Keratinocyte (primary cell): Measurements from ENCODE around the gene FCHO2. TPM values are rescaled to one million over a fixed set of nuclear protein-coding genes. Genes with fewer than 3 reads are reported as not detected.
"Not testable (repeated sequence)": the region's sequence is repeated elsewhere in the genome, so short reads cannot be mapped to it uniquely, and the experiment has no call there.

Source experiments
- DNase-seq: peaks from one replicate; pipeline ENCODE4 v3.0.0-alpha.2; 2011; ENCODE audit warnings: low read depth, missing footprints, low spot score
- FAIRE-seq: peaks from 2 replicates; lab custom pipeline; 2011; peaks lifted over from hg19 to GRCh38; lab: Jason Lieb, UNC
- H2AFZ ChIP-seq: 2 replicates; pipeline ENCODE4 v1.6.0; 2012; ENCODE audit warnings: low read length, control low read depth, inconsistent platforms; ENCODE audit not compliant: control insufficient read depth
- H3K27ac ChIP-seq: 2 replicates; pipeline ENCODE4 v1.5.1; 2011; ENCODE audit warnings: low read length; ENCODE audit not compliant: control insufficient read depth, insufficient read depth
- H3K27me3 ChIP-seq: 3 replicates; pipeline ENCODE4 v1.6.0; 2011; ENCODE audit warnings: low read length; ENCODE audit not compliant: control insufficient read depth, insufficient read depth; ENCODE audit errors: extremely low read depth
- H3K36me3 ChIP-seq, 2 experiments: 2 replicates in 1 of 2; 3 replicates in 1 of 2; pipeline ENCODE4 v1.5.1; 2011; ENCODE audit warnings: low read length in 2 of 2, mild to moderate bottlenecking in 1 of 2; ENCODE audit not compliant: control insufficient read depth in 2 of 2, insufficient read depth in 2 of 2; ENCODE audit errors: extremely low read depth in 1 of 2
- H3K4me1 ChIP-seq: 3 replicates; pipeline ENCODE4 v1.5.1; 2011; ENCODE audit warnings: low read length; ENCODE audit not compliant: control insufficient read depth, insufficient read depth; ENCODE audit errors: extremely low read depth
- H3K4me2 ChIP-seq: 3 replicates; pipeline ENCODE4 v1.6.0; 2011; ENCODE audit warnings: low read depth, low read length; ENCODE audit not compliant: control insufficient read depth, insufficient read depth; ENCODE audit errors: extremely low read depth
- H3K4me3 ChIP-seq, 3 experiments: fragments of 200-600 bp in 1 of 3; sonication (generic) in 1 of 3; 2 replicates in 2 of 3; 3 replicates in 1 of 3; pipeline ENCODE4 v1.5.1; 2011 to 2016; ENCODE audit warnings: low read length in 3 of 3, mild to moderate bottlenecking in 3 of 3, control low read depth in 2 of 3, inconsistent platforms in 1 of 3, low read depth in 1 of 3, mixed read lengths in 1 of 3, mixed run types in 1 of 3, moderate library complexity in 1 of 3; ENCODE audit not compliant: control insufficient read depth in 2 of 3, insufficient read depth in 2 of 3; ENCODE audit errors: extremely low read depth in 1 of 3
- H3K79me2 ChIP-seq: 2 replicates; pipeline ENCODE4 v1.6.0; 2012; ENCODE audit warnings: low read length; ENCODE audit not compliant: control insufficient read depth, insufficient read depth
- H3K9ac ChIP-seq: 3 replicates; pipeline ENCODE4 v1.6.0; 2011; ENCODE audit warnings: low read length; ENCODE audit not compliant: control insufficient read depth, insufficient read depth; ENCODE audit errors: extremely low read depth
- H3K9me1 ChIP-seq: 3 replicates; pipeline ENCODE4 v1.6.0; 2011; ENCODE audit warnings: low read length; ENCODE audit not compliant: control insufficient read depth, insufficient read depth; ENCODE audit errors: extremely low read depth
- H3K9me3 ChIP-seq: 2 replicates; pipeline ENCODE4 v1.5.1; 2012; ENCODE audit warnings: low read depth, low read length; ENCODE audit not compliant: control insufficient read depth
- H4K20me1 ChIP-seq: 3 replicates; pipeline ENCODE4 v1.6.0; 2011; ENCODE audit warnings: low read length; ENCODE audit not compliant: control insufficient read depth, insufficient read depth; ENCODE audit errors: extremely low read depth
- CTCF ChIP-seq, 3 experiments: IDR thresholded peaks in 1 of 3; conservative IDR thresholded peaks in 1 of 3; optimal IDR thresholded peaks in 1 of 3; 2 replicates in 2 of 3; 3 replicates in 1 of 3; pipeline versions ENCODE3 to v1.5.1; 2011; ENCODE audit warnings: low read length in 3 of 3, mild to moderate bottlenecking in 3 of 3, moderate library complexity in 2 of 3, control low read depth in 1 of 3, inconsistent platforms in 1 of 3; ENCODE audit not compliant: insufficient read depth in 2 of 3; ENCODE audit errors: extremely low read depth in 1 of 3
- EZH2 ChIP-seq: IDR thresholded peaks from one replicate; pipeline ENCODE4 v1.6.1; 2012; ENCODE audit warnings: inconsistent platforms, mild to moderate bottlenecking, low read length, moderate library complexity
- dilution Hi-C: fragments of 300-500 bp; cut with MboI; formaldehyde crosslinking; loops from one replicate; pipeline ENCODE4 v1.7.0; 2020; ENCODE audit warnings: low sequenced_read_pairs; ENCODE audit not compliant: extremely low pct_ligation_motif_present
- polyA plus RNA-seq, 5 experiments: library from polyadenylated mRNA; depleted of rRNA in 3 of 5; stranded (reverse) in 3 of 5; stranded (forward) in 1 of 5; unstranded in 1 of 5; fragments of >200 nt; gene quantifications; 1 replicate in 1 of 5; 2 replicates in 3 of 5; 3 replicates in 1 of 5; pipeline versions ENCODE4 v1.2.1 to v1.2.3, GENCODE V29; 2011 to 2012; ENCODE audit warnings: missing spikeins in 2 of 5, low read depth in 1 of 5, low replicate concordance in 1 of 5

FCHO2 gene
- polyA plus RNA-seq, 1 donor (not counting 4 experiments of a cell fraction or from before 2014, with no cell fraction given) = 10.6 TPM

DNA sequence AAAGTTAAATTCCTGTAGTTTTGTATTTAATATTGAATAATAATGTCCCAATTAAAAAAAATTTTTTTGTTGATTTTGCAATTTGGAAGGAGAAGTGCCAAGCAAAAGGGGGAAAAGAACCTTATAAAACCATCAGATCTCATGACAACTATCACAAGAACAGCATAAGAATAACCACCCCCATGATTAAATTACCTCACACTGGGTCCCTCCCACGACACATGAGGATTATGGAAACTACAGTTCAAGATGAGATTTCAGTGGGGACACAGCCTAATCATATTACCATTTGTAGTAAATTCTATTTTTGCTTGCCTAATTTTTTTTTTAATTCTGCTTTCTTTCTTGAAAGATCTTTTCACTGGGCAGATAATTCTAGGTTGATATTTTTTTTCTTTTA, 33.4 kb upstream of the FCHO2 start:
- H3K4me2 ChIP-seq = no peak overlapping the region
- no peaks in the 10 kb centered on the region for H3K27me3 ChIP-seq
- no peak for DNase-seq
- FAIRE-seq = no peak
- no peak overlapping the region for H3K27ac ChIP-seq
- no peak overlapping the region for H2AFZ ChIP-seq
- no peaks in the 10 kb centered on the region for H3K4me1 ChIP-seq
- H3K79me2 ChIP-seq = no peaks in the 10 kb centered on the region
- no peaks in the 10 kb centered on the region for H3K36me3 ChIP-seq
- dilution Hi-C loops = no loop called here
- H3K9me1 ChIP-seq = no peaks in the 10 kb centered on the region
- no peaks in the 10 kb centered on the region for H3K9me3 ChIP-seq
- TF ChIP-seq CTCF (optimal IDR thresholded peaks at IDR 0.05 in 1 of 3, IDR thresholded peaks at IDR 0.05 in 1 of 3, conservative IDR thresholded peaks at IDR 0.05 in 1 of 3; ENCODE audit: extremely low read depth in 1 of 3, insufficient read depth in 2 of 3, low read length in 3 of 3) = no peak
- no peak for TF ChIP-seq EZH2
- no peaks in the 10 kb centered on the region for H4K20me1 ChIP-seq
- H3K4me3 ChIP-seq = no peak overlapping the region
- no peak overlapping the region for H3K9ac ChIP-seq

DNA sequence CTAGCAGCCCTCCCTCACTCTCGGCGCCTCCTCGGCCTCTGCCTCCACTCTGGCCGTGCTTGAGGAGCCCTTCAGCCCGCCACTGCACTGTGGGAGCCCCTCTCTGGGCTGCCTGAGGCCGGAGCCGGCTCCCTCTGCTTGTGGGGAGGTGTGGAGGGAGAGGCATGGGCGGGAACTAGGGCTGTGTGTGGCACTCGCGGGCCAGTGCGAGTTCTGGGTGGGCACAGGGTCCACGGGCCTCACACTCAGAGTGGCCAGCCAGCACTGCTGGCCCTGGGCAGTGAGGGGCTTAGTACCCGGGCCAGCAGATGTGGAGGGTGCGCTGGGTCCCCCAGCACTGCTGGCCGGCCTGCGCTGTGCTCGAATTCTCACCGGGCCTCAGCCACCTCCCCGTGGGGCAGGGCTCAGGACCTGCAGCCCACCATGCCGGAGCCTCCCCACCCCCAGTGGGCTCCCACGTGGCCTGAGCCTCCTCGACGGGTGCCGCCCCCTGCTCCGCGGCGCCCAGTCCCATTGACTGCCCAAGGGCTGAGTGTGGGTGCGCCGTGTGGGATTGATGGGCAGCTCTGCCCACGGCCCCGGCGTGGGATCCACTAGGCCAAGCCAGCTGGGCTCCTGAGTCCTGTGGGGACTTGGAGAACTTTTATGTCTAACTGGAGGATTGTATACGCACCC, 30.4 kb upstream of the FCHO2 start:
- no peaks in the 10 kb centered on the region for H3K4me1 ChIP-seq
- H2AFZ ChIP-seq = no peak overlapping the region
- no peaks in the 10 kb centered on the region for H3K36me3 ChIP-seq
- H3K79me2 ChIP-seq = no peaks in the 10 kb centered on the region
- H3K9me1 ChIP-seq = no peaks in the 10 kb centered on the region
- dilution Hi-C loops = no loop called here
- H3K4me3 ChIP-seq = no peak overlapping the region
- DNase-seq = no peak
- TF ChIP-seq CTCF (optimal IDR thresholded peaks at IDR 0.05 in 1 of 3, IDR thresholded peaks at IDR 0.05 in 1 of 3, conservative IDR thresholded peaks at IDR 0.05 in 1 of 3; ENCODE audit: extremely low read depth in 1 of 3, insufficient read depth in 2 of 3, low read length in 3 of 3) = no peak
- TF ChIP-seq EZH2 = no peak
- no peak overlapping the region for H3K4me2 ChIP-seq
- H3K27ac ChIP-seq = no peak overlapping the region
- FAIRE-seq = no peak
- H3K9ac ChIP-seq = no peak overlapping the region
- no peaks in the 10 kb centered on the region for H3K9me3 ChIP-seq
- H3K27me3 ChIP-seq = no peaks in the 10 kb centered on the region
- no peaks in the 10 kb centered on the region for H4K20me1 ChIP-seq

- H3K4me3 ChIP-seq, H3K9ac ChIP-seq, H3K9me3 ChIP-seq, H3K4me2 ChIP-seq, H3K4me1 ChIP-seq, DNase-seq, dilution Hi-C loops, FAIRE-seq, H3K9me1 ChIP-seq, H3K36me3 ChIP-seq, H2AFZ ChIP-seq, H4K20me1 ChIP-seq, H3K27ac ChIP-seq, H3K79me2 ChIP-seq, H3K27me3 ChIP-seq: not testable (repeated sequence)
Observed at GRCh38 chr5:72932686-72933085, 23.2 kb upstream of the FCHO2 start.
